Tibial artery (tissue), 4 donors: ENCODE data around the gene C11orf42.

Source experiments
- DNase-seq, 2 donors: peaks; one replicate each; pipeline ENCODE4 v3.0.0-alpha.2; 2019
- H3K27ac ChIP-seq, 2 donors: fragments of 200-600 bp; sonication (generic) in 1 of 2; 1 replicate in 1 of 2; 2 replicates in 1 of 2; pipeline ENCODE4 v1.5.1; 2018 to 2019; ENCODE audit warnings: mild to moderate bottlenecking in 1 of 2
- H3K27me3 ChIP-seq, 2 donors: fragments of 200-600 bp; sonication (generic) in 1 of 2; one replicate each; pipeline versions ENCODE4 v1.5.1 to v1.6.0; 2016 to 2019
- H3K36me3 ChIP-seq, 3 donors: fragments of 200-600 bp; sonication (generic) in 2 of 3; one replicate each; pipeline ENCODE4 v1.5.1; 2016 to 2019; ENCODE audit warnings: mild to moderate bottlenecking in 2 of 3
- H3K4me1 ChIP-seq, 4 donors: fragments of 200-600 bp; sonication (generic) in 2 of 4; 1 replicate in 3 of 4; 2 replicates in 1 of 4; pipeline ENCODE4 v1.5.1; 2016 to 2019
- H3K4me3 ChIP-seq, 2 donors: fragments of 200-600 bp; sonication (generic) in 1 of 2; 1 replicate in 1 of 2; 2 replicates in 1 of 2; pipeline ENCODE4 v1.5.1; 2018 to 2019; ENCODE audit warnings: mild to moderate bottlenecking in 2 of 2
- H3K9me3 ChIP-seq, 3 donors: fragments of 200-600 bp; sonication (generic) in 1 of 3; one replicate each; pipeline ENCODE4 v1.5.1; 2016 to 2019
- intact Hi-C: fragments of 100-400 bp; cut with DNase I; formaldehyde crosslinking; loops from one replicate; pipeline ENCODE4 v1.15.0; 2023; ENCODE audit warnings: low total_unique reads
- TF ChIP-seq, protein P1 (sequence below), 2 experiments: fragments of 200-600 bp in 1 of 2; fragments of 450-650 bp in 1 of 2; IDR thresholded peaks; one replicate each; pipeline ENCODE4 v1.5.1; 2017 to 2019; ENCODE audit warnings: antibody characterized with exemption in 2 of 2, mild to moderate bottlenecking in 1 of 2, moderate library complexity in 1 of 2

Gene C11orf42

DNA sequence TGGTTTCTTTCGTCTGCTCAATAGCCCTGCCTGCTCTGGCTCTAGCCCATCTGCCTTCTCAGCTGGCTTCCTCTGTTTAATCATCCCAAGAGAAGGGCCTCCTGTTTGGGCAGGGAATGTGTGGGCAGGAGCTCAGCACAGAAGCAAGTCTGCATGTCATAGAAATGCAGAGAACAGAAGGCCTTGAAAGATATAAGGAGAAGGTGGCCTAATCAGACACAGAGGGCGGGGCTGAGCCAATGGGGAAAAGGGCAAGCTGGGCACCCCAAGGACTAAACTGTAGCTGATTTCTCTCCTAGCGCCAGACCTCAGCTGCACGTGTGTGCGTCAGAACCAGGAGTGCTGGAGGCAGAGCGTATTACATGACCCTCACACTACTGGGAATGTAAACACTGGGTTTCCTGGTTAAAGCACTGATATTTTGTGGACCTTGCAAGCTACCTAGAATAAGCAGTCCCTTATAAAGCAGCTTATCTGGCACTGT is 46.7 kb downstream of the C11orf42 start:
- TF ChIP-seq, protein P1, sequence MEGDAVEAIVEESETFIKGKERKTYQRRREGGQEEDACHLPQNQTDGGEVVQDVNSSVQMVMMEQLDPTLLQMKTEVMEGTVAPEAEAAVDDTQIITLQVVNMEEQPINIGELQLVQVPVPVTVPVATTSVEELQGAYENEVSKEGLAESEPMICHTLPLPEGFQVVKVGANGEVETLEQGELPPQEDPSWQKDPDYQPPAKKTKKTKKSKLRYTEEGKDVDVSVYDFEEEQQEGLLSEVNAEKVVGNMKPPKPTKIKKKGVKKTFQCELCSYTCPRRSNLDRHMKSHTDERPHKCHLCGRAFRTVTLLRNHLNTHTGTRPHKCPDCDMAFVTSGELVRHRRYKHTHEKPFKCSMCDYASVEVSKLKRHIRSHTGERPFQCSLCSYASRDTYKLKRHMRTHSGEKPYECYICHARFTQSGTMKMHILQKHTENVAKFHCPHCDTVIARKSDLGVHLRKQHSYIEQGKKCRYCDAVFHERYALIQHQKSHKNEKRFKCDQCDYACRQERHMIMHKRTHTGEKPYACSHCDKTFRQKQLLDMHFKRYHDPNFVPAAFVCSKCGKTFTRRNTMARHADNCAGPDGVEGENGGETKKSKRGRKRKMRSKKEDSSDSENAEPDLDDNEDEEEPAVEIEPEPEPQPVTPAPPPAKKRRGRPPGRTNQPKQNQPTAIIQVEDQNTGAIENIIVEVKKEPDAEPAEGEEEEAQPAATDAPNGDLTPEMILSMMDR (IDR thresholded peaks at IDR 0.05), result no peak
- no peak overlapping the region for H3K4me3 ChIP-seq
- intact Hi-C loops, result loop anchor here (5.0 kb wide), 2 partner anchors 65 to 110 kb away; no protein-coding TSS in a partner anchor
- no peaks in the 10 kb centered on the region for H3K36me3 ChIP-seq
- no peak overlapping the region for H3K27ac ChIP-seq
- H3K4me1 ChIP-seq, result no peaks in the 10 kb centered on the region
- peaks cover 0 to 10% of the 10 kb centered on the region in 2 donors for H3K27me3 ChIP-seq
- H3K9me3 ChIP-seq, result no peaks in the 10 kb centered on the region
- no peak for DNase-seq

DNA sequence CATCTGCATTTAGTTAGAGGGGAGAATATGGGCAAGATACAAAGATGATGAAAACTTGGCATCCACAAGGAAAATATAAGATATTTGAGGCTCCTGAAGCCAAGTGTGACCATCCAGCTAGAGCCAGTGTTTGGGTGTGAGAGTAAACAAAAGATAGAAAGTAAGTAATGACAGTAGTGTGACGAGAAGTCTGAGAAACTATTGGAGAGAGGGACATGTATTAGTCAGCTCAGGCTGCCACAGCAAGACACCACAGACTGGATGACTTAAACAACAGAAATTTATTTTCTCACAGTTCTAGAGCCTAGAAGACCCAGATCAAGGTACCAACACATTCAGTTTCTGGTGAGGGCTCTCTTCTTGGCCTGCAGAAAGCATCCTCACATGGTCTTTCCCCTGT is 47.8 kb downstream of the C11orf42 start:
- TF ChIP-seq, protein P1 (IDR thresholded peaks at IDR 0.05), result no peak
- Histone ChIP-seq H3K4me1 (no peaks in the 10 kb centered on the region), H3K27ac (no peak overlapping the region), H3K9me3 (no peaks in the 10 kb centered on the region), H3K4me3 (no peak overlapping the region), H3K36me3 (no peaks in the 10 kb centered on the region), H3K27me3 (peaks cover 0 to 22% of the 10 kb centered on the region in 2 donors)
- DNase-seq, result no peak
- intact Hi-C loops, result loop anchor here (5.0 kb wide), 2 partner anchors 64 to 109 kb away; no protein-coding TSS in a partner anchor

DNA sequence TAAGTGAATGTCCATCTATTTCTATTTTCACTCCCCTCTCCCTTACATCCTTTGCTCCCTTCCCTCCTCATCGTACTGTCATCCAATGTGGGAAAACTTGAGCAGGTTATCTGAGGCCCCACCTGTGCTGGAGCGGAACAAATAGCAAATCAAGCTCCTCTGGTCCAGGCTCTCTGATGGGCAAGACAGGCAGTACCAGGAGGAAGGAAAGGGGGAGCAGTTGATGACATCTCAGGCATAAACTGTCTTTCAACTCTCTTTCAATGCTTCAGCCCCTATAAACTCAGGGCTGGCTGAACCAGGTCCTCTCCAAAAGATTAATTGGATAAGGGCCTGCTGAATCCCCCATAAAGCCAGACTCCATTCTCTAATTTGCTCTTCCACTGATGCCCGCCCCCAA is 52.8 kb downstream of the C11orf42 start:
- Histone ChIP-seq H3K4me1 (peaks cover 0 to 19% (median 16%) of the 10 kb centered on the region in 4 donors), H3K9me3 (no peaks in the 10 kb centered on the region), H3K27me3 (peaks cover 0 to 50% of the 10 kb centered on the region in 2 donors), H3K36me3 (no peaks in the 10 kb centered on the region), H3K27ac (no peak overlapping the region), H3K4me3 (no peak overlapping the region)
- intact Hi-C loops, result no loop called here
- TF ChIP-seq, protein P1 (IDR thresholded peaks at IDR 0.05), result no peak
- no peak for DNase-seq

DNA sequence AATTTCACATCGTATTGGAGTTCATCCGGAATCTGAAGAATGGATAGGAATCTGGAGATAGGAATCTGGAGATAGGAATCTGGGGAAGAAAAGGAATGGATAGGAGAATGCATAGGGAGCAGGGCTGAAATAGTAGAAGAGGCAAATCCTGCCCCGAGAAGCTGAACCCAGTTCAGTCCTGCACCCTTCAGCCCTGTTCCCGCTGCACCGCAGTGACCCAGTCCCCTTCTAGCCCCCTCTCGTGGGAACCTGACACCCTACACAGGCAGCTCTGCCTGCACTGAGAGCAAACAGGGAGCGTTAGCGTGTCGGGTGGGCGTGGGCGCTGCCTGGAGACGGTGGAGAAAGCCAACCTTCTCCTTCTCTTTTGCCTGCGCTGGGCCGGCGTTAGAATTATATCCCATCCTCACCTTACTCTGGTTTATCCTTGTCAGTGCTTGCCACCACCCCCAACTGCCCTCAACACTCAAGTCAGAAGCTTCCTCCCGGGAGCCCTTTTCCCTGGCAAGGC is 53.3 kb downstream of the C11orf42 start:
- Histone ChIP-seq H3K27me3 (peaks cover 0 to 50% of the 10 kb centered on the region in 2 donors), H3K27ac (no peak overlapping the region), H3K4me3 (peak overlapping the region; percentile 33 to 50), H3K36me3 (no peaks in the 10 kb centered on the region), H3K9me3 (no peaks in the 10 kb centered on the region), H3K4me1 (peaks cover 0 to 19% (median 16%) of the 10 kb centered on the region in 4 donors)
- no peak for DNase-seq
- TF ChIP-seq, protein P1 (IDR thresholded peaks at IDR 0.05), result no peak
- intact Hi-C loops, result no loop called here

DNA sequence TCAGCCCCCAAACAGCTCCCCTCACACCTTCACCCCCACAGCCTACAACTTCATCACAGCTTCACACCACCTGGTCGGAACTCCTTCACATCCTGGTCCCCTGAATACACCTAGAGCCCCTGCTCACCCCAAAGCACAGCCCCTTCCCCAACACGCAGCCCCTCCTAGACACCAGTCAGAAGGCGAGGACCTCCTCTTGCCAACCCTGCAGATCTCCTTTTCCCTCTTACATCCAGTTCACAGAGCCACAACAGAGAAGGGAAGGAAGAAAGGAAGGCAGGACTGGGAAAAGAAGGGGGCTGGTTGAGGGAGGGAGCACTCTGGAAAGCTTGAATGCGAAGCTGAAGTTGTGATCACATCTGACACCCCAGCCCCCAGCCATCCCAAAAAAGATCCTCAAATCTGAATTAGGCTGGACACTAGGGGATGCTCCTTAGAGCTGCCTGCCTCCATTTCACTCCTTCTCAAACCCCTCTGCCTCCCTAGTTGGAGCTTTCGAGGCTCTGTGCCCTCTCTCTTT is 54.9 kb downstream of the C11orf42 start:
- no peaks in the 10 kb centered on the region for H3K36me3 ChIP-seq
- peaks cover 0 to 52% of the 10 kb centered on the region in 2 donors for H3K27me3 ChIP-seq
- no peak for DNase-seq
- peaks cover 0 to 19% (median 16%) of the 10 kb centered on the region in 4 donors for H3K4me1 ChIP-seq
- TF ChIP-seq, protein P1 (IDR thresholded peaks at IDR 0.05), result no peak
- H3K9me3 ChIP-seq, result no peaks in the 10 kb centered on the region
- no peak overlapping the region for H3K4me3 ChIP-seq
- intact Hi-C loops, result no loop called here
- H3K27ac ChIP-seq, result no peak overlapping the region
